GM12874 (cell line): ENCODE data around the gene PLXNA4.

Experiments used
- CTCF ChIP-seq: IDR thresholded peaks from 2 replicates; pipeline ENCODE4 v1.5.1; 2011; ENCODE audit warnings: low read depth, mild to moderate bottlenecking, control low read depth, low read length, moderate library complexity; ENCODE audit not compliant: insufficient read depth

Gene PLXNA4

GRCh38 chr7:132292803-132293202, 283.5 kb downstream of the PLXNA4 start:
- TF ChIP-seq CTCF: no peak

GRCh38 chr7:132291481-132291880, 284.8 kb downstream of the PLXNA4 start:
- TF ChIP-seq CTCF: no peak

DNA sequence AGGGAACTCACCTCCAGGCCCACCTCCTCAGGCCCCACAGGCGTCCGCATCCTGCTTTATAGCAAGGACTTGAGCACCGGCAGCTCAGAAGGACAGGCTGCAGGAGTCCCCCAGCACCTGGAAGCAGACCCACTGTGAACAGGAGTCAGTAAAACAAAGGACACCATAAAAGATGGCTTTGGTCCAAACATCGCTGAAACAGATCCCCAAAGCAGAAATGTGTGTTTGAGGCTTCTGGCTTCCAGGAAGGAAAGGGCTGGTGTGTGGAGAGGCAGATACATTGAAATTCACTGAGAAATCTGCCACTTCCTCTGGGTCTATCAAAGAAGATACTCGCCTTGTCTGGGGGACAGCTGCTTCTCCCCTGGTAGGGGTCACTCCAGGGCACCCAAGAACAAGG, 286.2 kb downstream of the PLXNA4 start:
- TF ChIP-seq CTCF: no peak

- no peak for TF ChIP-seq CTCF
Measured at GRCh38 chr7:132286836-132287235, 289.4 kb downstream of the PLXNA4 start.

DNA sequence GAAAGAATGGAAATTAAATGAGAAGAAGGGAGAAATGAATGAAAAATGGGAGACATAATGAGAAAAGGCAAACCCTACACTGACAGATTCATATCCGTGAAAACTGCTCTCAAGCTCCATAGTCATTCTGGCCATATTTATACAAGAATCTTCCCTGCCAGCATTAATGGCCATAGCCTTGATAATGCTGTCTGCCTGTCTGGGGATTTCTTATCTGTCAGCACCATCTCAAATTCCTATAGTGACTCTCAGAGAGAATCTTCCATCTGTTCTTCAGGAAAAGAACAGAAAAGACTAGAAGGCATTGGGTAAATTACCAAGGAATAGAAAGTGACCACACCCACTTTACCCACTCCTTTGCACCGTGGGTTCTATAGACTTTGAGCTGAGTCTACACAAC, 295.9 kb downstream of the PLXNA4 start:
- no peak for TF ChIP-seq CTCF

DNA sequence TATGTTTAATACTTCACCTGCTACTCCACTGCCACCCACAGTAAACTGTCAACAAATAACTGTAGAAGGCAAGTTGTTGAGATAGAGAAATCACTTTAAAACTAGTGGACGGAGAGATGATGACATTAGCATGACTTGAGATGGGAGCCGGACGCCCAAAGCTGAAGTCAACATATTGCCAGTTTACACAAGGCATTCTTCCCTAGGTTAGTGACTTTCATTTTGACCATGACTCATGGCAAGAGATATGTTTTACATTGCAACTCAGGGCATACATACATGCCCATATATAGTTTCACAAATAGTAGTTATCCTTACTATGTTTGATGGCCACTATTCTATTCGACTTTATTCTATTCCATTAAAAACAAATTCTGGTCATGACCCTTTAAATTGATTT, 296.6 kb downstream of the PLXNA4 start:
- no peak for TF ChIP-seq CTCF

GRCh38 chr7:132276976-132277725, 299.1 kb downstream of the PLXNA4 start:
- no peak for TF ChIP-seq CTCF
